Motor neuron (in vitro differentiated cells): ENCODE results near the gene GAMT. TPM values are rescaled to one million over a fixed set of nuclear protein-coding genes. Genes with fewer than 3 reads are reported as not detected.
A peak's percentile ranks its signal among the peaks of the same experiment; 100 is the strongest.

Experiments used
- ATAC-seq, 8 experiments: fragments of 200-7000 bp; cut with Tn5 transposase; replicated peaks in 6 of 8; 2 replicates each; pipeline ENCODE4 v1.8.0; 2021; ENCODE audit warnings: mild to moderate bottlenecking in 8 of 8, moderate library complexity in 8 of 8
- H3K27ac ChIP-seq, 2 donors: fragments of 250-450 bp; sonication (Bioruptor Pico); 2 replicates each; pipeline ENCODE4 v1.9.0; 2021; ENCODE audit warnings: antibody characterized with exemption in 2 of 2, mild to moderate bottlenecking in 2 of 2, moderate library complexity in 1 of 2
- H3K4me1 ChIP-seq, 2 donors: fragments of 250-450 bp; sonication (Bioruptor Pico); replicated peaks in 1 of 2; 2 replicates each; pipeline ENCODE4 v1.6.1; 2021; ENCODE audit warnings: antibody characterized with exemption in 2 of 2, mild to moderate bottlenecking in 2 of 2, moderate library complexity in 1 of 2
- H3K4me3 ChIP-seq, 5 donors: fragments of 250-450 bp; sonication (Bioruptor Pico); 2 replicates each; pipeline ENCODE4 v1.9.0; 2021; ENCODE audit warnings: antibody characterized with exemption in 5 of 5, mild to moderate bottlenecking in 5 of 5, moderate library complexity in 4 of 5
- WGBS, 10 experiments: fragments of 450-650 bp; shearing (Covaris generic); methylation state at CpG; one replicate each; pipeline ENCODE4 v1.0.0; 2022; 5-methylcytosine and 5-hydroxymethylcytosine counted together
- in situ Hi-C, 9 experiments: fragments of 400-800 bp; cut with MboI; loops; one replicate each; pipeline ENCODE4 v1.15.0; 2021; ENCODE audit warnings: low sequenced_read_pairs in 9 of 9, low pct_unique_long_range_greater_than_20kb in 2 of 9; ENCODE audit not compliant: unreplicated experiment in 9 of 9
- total RNA-seq, 8 experiments: library from RNA; unstranded; fragments of 300-600 nt; gene quantifications; 2 replicates each; pipeline versions ENCODE4 v1.2.3 to v1.2.4, GENCODE V29; 2022

The GAMT gene
- total RNA-seq, 8 experiments from 2014 or later = 18.6 to 38.9 (median 27.6) TPM

DNA sequence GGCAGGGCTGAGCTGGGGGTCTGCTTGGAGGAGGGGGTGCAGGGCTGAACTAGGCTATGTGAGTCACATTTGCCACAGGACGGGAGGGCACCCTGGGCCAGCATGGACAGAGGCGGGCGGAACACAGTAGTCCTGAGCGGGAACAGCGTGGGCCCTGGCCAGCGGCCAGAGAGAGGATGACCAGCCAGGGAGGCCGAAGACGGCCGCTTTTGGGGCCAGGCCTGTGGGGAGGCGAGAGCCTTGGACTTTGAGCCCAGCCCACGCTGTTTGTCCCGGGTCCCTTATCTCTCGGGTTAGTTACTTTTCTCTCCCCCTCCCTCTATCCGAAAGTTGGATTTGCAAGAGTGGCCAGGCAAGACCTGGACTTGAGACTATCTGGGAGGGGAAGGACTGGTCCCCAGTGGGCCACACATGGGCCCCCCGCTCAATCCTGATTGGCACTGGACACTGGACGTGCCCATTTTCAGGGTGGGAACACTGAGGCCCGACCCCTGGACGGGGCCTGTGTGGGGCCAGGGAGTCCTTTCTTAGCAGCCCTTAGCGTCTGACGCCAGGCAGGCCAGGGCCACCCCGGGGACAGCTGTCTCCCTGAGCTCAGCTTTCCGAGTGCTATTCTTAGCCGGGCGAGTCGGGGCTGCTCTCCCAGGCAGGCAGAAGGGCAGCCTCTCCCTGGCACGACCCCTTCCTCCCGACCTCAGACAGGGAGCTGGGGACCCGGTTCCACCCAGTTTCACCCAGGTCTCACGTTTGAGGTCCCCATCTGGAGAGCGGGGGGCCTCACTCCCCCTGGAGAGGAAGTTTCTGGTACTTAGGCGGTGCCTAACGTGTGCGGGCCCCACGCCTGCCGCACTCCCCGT lies 833 bp downstream of the GAMT start:
- Histone ChIP-seq H3K27ac (no peak overlapping the region), H3K4me1 (peaks cover 5 to 12% of the 10 kb centered on the region in 2 donors), H3K4me3 (peak overlapping the region; percentile 41 to 56 (median 51))
- in situ Hi-C loops = no loop called here
- WGBS, 10 experiments = 0 to 47% (median 26%) methylated on average over 1 to 10 of the region's 36 CpGs; no CpG with 5 or more reads in 4 of the 10 experiments
- ATAC-seq = peak; percentile 4 to 31 (median 20)

DNA sequence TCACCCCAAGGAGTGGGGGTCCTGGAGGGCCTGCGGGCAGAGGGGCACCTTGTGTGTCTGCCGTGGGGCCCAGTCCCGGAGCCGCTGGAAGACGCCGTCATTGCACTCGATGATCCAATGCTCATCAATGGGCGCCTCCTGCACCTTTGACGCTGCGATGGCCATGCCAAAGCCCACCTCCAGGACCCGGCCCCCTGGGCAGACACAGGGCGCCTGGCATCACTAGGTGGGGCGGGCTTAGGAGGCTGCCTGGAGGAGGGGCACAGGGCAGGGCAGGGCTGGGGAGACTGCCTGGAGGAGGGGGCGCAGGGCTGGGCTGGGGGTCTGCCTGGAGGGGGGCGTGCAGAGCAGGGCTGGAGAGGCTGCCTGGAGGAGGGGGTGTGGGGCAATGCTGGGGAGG lies 1.6 kb downstream of the GAMT start:
- Histone ChIP-seq H3K4me3 (no peak overlapping the region), H3K4me1 (peaks cover 5 to 15% of the 10 kb centered on the region in 2 donors), H3K27ac (no peak overlapping the region)
- in situ Hi-C loops = no loop called here
- no peak for ATAC-seq
- WGBS, 10 experiments = 86 to 100% methylated on average over 1 to 7 of the region's 15 CpGs; no CpG with 5 or more reads in 8 of the 10 experiments

DNA sequence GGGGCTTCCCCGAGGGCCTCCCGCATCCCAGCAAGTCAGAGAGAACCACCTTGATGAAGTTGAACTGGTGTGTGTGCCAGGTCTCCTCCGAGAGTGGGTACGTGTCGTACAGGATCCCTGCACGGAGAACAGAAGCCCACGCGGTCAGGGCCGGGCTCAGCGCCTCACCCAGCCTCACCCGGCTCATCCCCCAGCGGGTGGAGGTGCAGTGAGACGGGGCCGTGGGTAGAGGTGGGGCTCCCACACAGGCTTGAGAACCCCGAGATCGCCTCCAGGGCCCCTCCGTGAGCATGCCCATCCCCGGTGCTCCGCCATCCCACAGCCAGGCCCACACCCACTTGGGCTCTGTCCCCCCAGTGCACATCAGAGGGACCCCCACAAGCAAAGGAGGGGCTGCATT lies 2.3 kb downstream of the GAMT start:
- Histone ChIP-seq H3K4me1 (peaks cover 5 to 17% of the 10 kb centered on the region in 2 donors), H3K27ac (no peak overlapping the region), H3K4me3 (no peak overlapping the region)
- WGBS, 10 experiments = no CpG with 5 or more reads among the region's 19 CpGs
- ATAC-seq = no peak
- in situ Hi-C loops = no loop called here

DNA sequence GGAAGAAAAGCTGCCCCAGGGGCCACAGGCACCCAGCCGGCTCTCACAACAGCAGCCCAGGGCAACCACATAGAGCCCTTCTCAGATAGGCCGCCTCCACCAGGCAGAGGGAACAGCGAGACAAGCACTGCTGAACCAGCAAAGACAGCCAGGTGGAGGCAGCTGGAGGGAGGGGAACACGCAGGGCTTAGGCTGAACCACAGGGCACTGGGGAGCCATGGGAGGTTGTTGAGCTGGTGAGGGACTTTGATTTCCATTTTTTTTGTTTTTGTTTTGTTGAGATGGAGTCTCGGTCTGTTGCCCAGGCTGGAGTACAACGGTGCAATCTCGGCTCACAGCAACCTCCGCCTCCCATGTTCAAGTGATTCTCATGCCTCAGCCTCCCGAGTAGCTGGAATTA lies 3.5 kb downstream of the GAMT start:
- peaks cover 2 to 15% of the 10 kb centered on the region in 2 donors for H3K4me1 ChIP-seq
- H3K4me3 ChIP-seq = no peak overlapping the region
- in situ Hi-C loops = no loop called here
- ATAC-seq = no peak
- 80 to 100% (median 95%) methylated on average over 1 to 5 of the region's 9 CpGs; no CpG with 5 or more reads in 2 of the 10 experiments for WGBS, 10 experiments
- no peak overlapping the region for H3K27ac ChIP-seq

DNA sequence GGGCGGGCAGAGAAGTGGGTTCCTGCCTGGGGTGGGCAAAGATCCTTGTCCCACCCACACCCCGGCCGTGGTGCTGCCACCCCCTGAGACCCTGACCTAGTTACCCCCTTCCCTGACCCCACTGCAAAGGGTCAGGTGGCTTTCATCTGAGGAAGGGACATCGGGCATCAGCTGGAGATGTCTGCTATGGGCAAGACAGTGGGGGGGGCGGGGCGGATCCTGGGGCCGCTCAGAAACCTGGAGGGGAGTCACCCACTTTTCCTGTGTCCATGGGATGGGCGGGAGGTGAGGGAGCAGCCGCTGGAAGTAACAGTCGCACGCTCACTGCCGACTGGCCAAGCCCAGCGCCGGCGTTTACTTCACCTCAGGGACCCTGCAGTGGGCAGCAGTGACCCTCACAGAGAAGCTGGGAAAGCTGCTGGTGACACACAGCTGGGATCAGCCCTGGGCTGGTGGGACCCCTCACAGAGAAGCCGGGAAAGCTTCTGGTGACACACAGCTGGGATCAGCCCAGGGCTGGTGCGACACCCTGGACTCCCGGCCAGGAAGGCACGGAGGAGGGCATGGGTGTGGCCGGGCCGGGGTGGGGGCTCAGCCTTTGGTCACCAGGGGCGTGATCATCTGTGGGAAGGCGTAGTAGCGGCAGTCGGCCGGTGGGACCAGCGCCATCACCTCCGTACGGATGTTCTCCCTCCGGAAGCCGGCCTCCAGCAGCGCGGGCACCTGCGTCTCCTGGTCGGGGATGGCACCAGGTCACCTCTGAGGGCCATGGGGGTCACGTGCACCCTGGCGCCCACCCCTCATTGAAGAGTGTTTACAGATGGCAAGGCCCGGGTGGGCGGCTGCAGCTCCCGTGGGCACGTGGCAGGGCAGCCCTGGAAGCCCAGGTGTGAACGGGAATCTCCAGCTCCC lies 4.3 kb downstream of the GAMT start:
- in situ Hi-C loops = no loop called here
- WGBS, 10 experiments = 75 to 90% methylated on average over 2 to 4 of the region's 42 CpGs; no CpG with 5 or more reads in 8 of the 10 experiments
- no peak overlapping the region for H3K27ac ChIP-seq

DNA sequence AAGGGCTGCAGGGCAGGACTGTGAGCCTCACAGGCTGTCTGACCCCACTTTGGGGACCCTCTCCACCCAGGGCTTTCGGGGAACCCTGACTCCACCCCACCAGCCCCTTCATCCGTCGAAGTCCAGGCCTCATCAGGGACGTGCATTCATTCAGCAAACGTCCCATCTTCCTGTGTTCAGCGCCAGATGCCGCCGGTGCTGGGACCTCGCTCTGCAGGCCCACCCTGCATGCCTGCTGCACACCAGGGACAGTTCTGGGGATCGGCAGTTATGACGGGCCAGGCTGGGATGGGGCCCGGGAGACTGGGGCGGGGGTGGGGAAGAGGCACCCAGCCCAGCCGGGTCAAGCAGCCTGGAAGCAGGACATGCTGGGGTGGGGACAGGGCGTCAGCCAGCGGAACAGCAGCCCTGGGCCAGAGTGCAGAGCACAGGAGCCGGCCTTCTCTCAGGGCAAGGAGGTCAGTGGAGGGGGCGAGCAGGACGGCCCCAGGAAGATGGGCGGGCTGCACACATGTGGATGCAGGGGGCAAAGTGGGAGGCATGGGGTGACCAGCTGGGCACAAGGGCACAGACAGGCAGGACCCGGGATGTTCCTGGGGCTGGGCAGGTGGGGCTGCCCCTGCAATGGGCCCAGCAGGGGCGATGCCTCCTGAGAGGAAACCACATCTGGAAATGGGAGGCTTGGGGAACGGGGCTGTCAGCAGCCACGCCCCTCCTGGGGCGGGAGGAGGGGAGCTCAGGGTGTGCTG lies 5.1 kb downstream of the GAMT start:
- ATAC-seq = peak in 3 of 8 experiments; percentile 51 to 67 (median 65)
- H3K27ac ChIP-seq = no peak overlapping the region
- WGBS, 10 experiments = no CpG with 5 or more reads among the region's 25 CpGs
- in situ Hi-C loops = no loop called here
- H3K4me1 ChIP-seq = peaks cover 0 to 12% of the 10 kb centered on the region in 2 donors
- H3K4me3 ChIP-seq = no peak overlapping the region

More for the DNA sequence above, 4.3 kb downstream of the GAMT start:
- Histone ChIP-seq H3K4me1 (peaks cover 0 to 12% of the 10 kb centered on the region in 2 donors), H3K4me3 (no peak overlapping the region)
- ATAC-seq = peak in 3 of 8 experiments; percentile 7 to 16 (median 11)

DNA sequence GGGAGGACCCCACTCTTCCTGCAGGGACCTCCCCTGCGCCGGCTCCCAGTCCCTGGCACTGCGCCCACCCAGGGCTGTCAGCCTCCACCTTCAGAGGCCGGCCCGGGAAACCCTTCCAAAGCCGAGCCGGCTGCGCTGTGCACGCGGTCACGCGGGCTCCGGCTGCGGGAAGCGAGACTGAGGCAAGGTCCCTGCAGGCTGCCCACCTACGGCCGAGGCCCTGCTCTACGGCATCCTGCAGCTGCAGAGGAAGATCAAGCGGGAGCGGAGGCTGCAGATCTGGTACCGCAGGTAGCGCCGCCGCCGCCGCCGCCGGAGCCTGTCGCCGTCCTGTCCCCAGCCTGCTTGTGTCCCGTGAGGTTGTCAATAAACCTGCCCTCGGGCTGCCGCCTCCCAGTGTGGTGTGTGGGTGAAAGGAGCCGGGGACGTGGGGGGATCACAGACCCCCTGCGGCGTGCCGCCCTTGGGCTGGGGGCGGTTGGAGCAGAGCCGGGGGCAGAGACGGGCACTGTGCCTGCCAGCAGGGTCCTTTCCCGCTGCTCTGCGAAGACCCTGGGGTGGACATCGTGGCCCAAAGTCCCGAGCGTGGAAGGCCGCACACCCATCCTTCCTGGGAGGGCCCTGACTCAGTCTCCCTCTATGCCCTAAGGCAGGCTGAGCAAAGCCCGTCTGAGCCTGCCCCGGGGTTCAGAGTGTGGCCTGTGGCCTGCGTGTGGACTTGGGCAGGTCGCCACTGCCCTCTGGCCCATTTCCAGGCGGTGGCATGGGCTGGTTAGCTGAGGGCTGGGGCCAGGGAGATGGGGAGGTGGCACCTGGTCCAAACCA lies 5.9 kb downstream of the GAMT start:
- peaks cover 0 to 8% of the 10 kb centered on the region in 2 donors for H3K4me1 ChIP-seq
- H3K4me3 ChIP-seq = no peak overlapping the region
- H3K27ac ChIP-seq = peak overlapping the region in 1 of 2 donors; percentile 7
- in situ Hi-C loops = no loop called here
- 85 to 91% methylated on average over 7 to 10 of the region's 52 CpGs; no CpG with 5 or more reads in 8 of the 10 experiments for WGBS, 10 experiments
- no peak for ATAC-seq

DNA sequence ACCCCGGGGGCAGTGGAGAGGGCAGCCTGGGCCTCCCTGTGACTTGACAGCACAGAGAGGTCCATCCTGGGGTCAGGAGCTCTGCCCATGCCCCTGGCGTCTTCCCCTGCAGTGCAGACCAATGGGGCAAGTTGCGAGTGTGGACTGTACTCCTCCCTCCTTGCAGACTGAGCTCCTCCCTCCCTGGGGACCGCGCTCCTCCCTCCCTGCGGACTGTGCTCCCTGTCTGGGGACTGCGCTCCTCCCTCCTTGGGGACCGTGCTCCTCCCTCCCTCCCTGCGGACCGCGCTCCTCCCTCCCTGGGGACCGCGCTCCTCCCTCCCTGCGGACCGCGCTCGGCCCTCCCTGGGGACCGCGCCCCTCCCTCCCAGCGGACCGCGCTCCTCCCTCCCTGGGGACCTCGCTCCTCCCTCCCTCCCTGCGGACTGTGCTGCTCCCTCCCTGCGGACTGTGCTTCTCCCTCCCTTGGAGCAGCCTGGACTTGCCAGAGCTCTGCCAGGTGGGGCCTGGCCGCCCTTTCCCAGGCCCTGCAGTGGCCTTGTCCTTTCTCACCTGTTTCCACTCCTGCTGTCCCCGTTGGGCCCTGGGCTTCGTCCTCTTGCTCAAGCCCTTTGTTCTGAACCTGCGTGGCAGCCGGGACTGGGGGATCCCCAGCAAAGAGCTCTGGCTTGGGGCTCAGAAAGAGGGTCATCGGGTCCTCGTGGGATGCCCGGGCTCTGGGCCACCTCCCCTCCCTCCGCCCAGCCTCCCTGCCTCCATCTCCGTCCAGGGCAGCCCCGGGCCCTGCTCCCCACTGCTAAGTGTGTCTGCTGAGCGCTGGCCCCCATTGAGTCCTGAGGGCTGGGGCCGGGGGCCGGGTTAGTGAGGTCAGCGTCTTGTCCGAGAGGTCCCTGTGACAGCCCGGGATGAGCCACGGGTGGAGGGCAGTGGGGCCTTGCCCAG lies 6.8 kb downstream of the GAMT start:
- H3K4me1 ChIP-seq = peaks cover 0 to 5% of the 10 kb centered on the region in 2 donors
- 40 to 100% (median 53%) methylated on average over 1 to 3 of the region's 43 CpGs; no CpG with 5 or more reads in 5 of the 10 experiments for WGBS, 10 experiments
- no peak overlapping the region for H3K4me3 ChIP-seq
- ATAC-seq = peak; percentile 2 to 69 (median 53)
- H3K27ac ChIP-seq = peak overlapping the region in 1 of 2 donors; percentile 72
- in situ Hi-C loops = no loop called here

DNA sequence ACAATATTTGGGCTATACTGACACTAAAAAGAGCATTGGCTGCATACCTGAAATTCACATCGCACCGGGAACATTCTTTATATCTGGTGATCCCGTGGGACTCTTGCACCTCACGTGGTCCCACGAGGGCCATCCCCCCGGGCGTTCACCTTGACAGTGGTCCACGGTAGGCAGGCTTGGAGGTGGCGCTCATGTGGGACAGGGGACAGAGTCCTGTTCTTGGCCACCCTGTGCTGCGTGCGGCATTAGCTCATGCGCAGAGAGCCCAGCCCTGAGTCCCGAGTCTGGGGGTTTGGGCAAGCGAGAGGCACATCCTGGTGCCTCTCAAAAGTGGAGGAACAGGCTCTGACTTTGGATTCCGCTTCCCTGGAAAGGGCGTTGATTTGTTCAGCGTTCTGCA lies 7.5 kb downstream of the GAMT start:
- Histone ChIP-seq H3K4me1 (peaks cover 0 to 5% of the 10 kb centered on the region in 2 donors), H3K4me3 (no peak overlapping the region), H3K27ac (no peak overlapping the region)
- in situ Hi-C loops = no loop called here
- ATAC-seq = no peak
- WGBS, 10 experiments = 81 to 100% (median 92%) methylated on average over 1 to 10 of the region's 17 CpGs; no CpG with 5 or more reads in 3 of the 10 experiments

DNA sequence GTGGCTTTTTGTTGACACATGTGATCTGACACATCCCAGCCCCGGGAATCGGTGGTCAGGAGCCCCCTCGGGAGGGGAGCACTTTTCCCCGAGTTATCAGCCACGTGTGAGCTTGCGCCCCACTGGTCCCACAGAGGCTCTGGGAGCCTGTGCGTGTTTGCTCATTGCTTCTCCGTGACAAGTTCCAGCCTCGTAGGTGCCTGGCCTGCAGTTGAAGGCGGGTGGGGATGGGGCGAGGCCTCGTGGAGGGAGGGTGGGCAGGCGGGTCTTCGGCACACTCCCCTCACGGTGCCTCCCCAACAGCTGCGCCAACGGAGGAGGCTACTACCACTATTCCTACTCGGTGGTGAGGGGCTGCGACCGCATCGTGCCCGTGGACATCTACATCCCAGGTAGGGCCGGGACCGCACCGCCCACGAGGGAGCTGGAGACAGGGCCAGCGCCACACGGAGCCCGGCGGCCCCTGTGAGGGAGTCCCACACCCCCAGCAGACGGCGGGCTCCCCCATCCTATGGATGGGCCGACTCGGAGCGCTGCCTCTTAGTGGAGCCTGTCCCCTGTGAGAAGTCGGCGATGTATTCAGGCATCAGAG lies 8.3 kb downstream of the GAMT start:
- H3K4me3 ChIP-seq = no peak overlapping the region
- WGBS, 10 experiments = 100% methylated on average over 2 to 8 of the region's 37 CpGs; no CpG with 5 or more reads in 8 of the 10 experiments
- in situ Hi-C loops = no loop called here
- no peak for ATAC-seq
- H3K4me1 ChIP-seq = peaks cover 0 to 5% of the 10 kb centered on the region in 2 donors
- H3K27ac ChIP-seq = no peak overlapping the region

DNA sequence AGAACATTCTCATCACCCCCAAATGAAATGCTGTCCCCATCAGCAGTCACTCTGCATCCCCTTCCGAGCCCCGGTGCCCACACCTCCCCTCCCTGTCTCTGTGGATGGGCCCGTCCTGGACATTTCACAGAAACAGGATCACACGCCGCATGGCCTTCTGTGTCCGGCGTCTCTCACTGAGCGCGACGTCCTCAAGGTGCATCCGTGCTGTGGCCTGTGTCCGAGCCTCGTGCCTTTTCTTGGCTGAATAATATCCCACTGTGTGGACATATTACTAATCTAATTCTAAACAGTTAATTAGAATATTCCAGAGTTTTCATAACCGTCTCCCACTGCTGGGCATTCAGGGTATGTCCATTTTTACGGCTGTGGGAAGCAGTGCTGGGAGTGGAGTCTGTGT lies 8.9 kb downstream of the GAMT start:
- Histone ChIP-seq H3K4me1 (peaks cover 0 to 5% of the 10 kb centered on the region in 2 donors), H3K27ac (no peak overlapping the region), H3K4me3 (no peak overlapping the region)
- no peak for ATAC-seq
- in situ Hi-C loops = no loop called here
- WGBS, 10 experiments = 80 to 100% (median 96%) methylated on average over 1 to 13 of the region's 15 CpGs; no CpG with 5 or more reads in 4 of the 10 experiments
